ENCODE data around the gene TESPA1.

- TF ChIP-seq GATA2 (IDR thresholded peaks at IDR 0.05; ENCODE audit: low read depth, low read length) (no peak), GATA3 (IDR thresholded peaks at IDR 0.05; ENCODE audit: low read depth, low read length) (no peak)
Observed at GRCh38 chr12:54984658-54985376, at the start of gene TESPA1.
